CD4-positive, alpha-beta T cell (primary cell): ENCODE measurements around the gene RDH13. TPM values are rescaled to one million over a fixed set of nuclear protein-coding genes. Genes with fewer than 3 reads are reported as not detected.

Experiments used
- ATAC-seq: fragments of 200-7000 bp; cut with Tn5 transposase; one replicate; pipeline ENCODE4 v1.10.0; 2022; ENCODE audit warnings: mild to moderate bottlenecking; ENCODE audit not compliant: poor library complexity
- CTCF ChIA-PET: fragments of 350-600 bp; sonication (Branson Sonifier 250); formaldehyde crosslinking; loops from one replicate; lab custom pipeline; 2021; ENCODE audit warnings: antibody characterized with exemption, inconsistent platforms; lab: Charles Lee
- POLR2A ChIA-PET: fragments of 350-600 bp; sonication (Branson Sonifier 250); formaldehyde crosslinking; loops from one replicate; lab custom pipeline; 2021; ENCODE audit warnings: antibody characterized with exemption, inconsistent platforms; lab: Charles Lee
- DNase-seq, 14 experiments: peaks; one replicate each; pipeline ENCODE4 v3.0.0-alpha.2; 2013 to 2020; ENCODE audit warnings: mixed read lengths in 2 of 14
- H3K27ac ChIP-seq, 2 donors: one replicate each; pipeline versions ENCODE4 v1.5.1 to v1.7.0; 2013; ENCODE audit warnings: low read length in 2 of 2, low read depth in 1 of 2, mild to moderate bottlenecking in 1 of 2
- H3K27me3 ChIP-seq, 2 experiments: 1 replicate in 1 of 2; 2 replicates in 1 of 2; pipeline versions ENCODE4 v1.6.1 to v1.7.0; 2013; ENCODE audit warnings: low read length in 2 of 2, control low read depth in 1 of 2, mild to moderate bottlenecking in 1 of 2, moderate library complexity in 1 of 2; ENCODE audit not compliant: insufficient read depth in 2 of 2, control insufficient read depth in 1 of 2
- H3K36me3 ChIP-seq: one replicate; pipeline ENCODE4 v1.6.1; 2013; ENCODE audit warnings: low read length, control low read depth; ENCODE audit not compliant: insufficient read depth
- H3K4me1 ChIP-seq: one replicate; pipeline ENCODE4 v1.6.1; 2013; ENCODE audit warnings: low read length, control low read depth; ENCODE audit not compliant: insufficient read depth
- H3K4me3 ChIP-seq: one replicate; pipeline ENCODE4 v1.5.1; 2013; ENCODE audit warnings: mild to moderate bottlenecking, low read length, moderate library complexity
- H3K9me3 ChIP-seq, 2 experiments: 1 replicate in 1 of 2; 2 replicates in 1 of 2; pipeline versions ENCODE4 v1.6.1 to v1.7.0; 2013; ENCODE audit warnings: low read length in 2 of 2, mild to moderate bottlenecking in 2 of 2, control low read depth in 1 of 2, moderate library complexity in 1 of 2; ENCODE audit not compliant: control insufficient read depth in 1 of 2, insufficient read depth in 1 of 2
- H3K27ac Mint-ChIP-seq: one replicate; pipeline ENCODE4 v1.8.0; 2020; ENCODE audit warnings: mixed read lengths
- H3K27me3 Mint-ChIP-seq: one replicate; pipeline ENCODE4 v1.8.0; 2021; ENCODE audit warnings: mixed read lengths
- H3K36me3 Mint-ChIP-seq: one replicate; pipeline ENCODE4 v1.8.0; 2021; ENCODE audit warnings: low read depth, mixed read lengths
- H3K4me1 Mint-ChIP-seq: one replicate; pipeline ENCODE4 v1.8.0; 2021; ENCODE audit warnings: low read depth, mixed read lengths
- H3K4me3 Mint-ChIP-seq: one replicate; pipeline ENCODE4 v1.8.0; 2020; ENCODE audit warnings: mild to moderate bottlenecking, mixed read lengths
- H3K9me3 Mint-ChIP-seq: one replicate; pipeline ENCODE4 v1.8.0; 2020; ENCODE audit warnings: mixed read lengths
- CTCF ChIP-seq: fragments of 200-600 bp; IDR thresholded peaks from one replicate; pipeline ENCODE4 v1.8.0; 2022; ENCODE audit warnings: antibody characterized with exemption, mild to moderate bottlenecking
- intact Hi-C, 2 experiments: fragments of 100-400 bp; cut with DNase I in 1 of 2; cut with micrococcal nuclease in 1 of 2; formaldehyde crosslinking; loops; one replicate each; pipeline versions ENCODE4 v1.15.1 to v1.9.0; 2023 to 2025; cut with DNase I, micrococcal nuclease
- polyA plus RNA-seq, 2 donors: library from polyadenylated mRNA; unstranded; fragments of 120-200 nt; gene quantifications; one replicate each; pipeline ENCODE4 v1.2.1, GENCODE V29; 2013
- total RNA-seq, 174 experiments: library from RNA in 2 of 174; stranded (reverse) in 2 of 174; gene quantifications; one replicate each; pipeline ENCODE4 v1.2.3 and lab custom pipeline; 2021 to 2026

RDH13 gene
- total RNA-seq (1 to 10 TPM; 7.4 to 8.8 TPM), total RNA-seq (lab: John Stamatoyannopoulos, UW) (3.2 to 30.0 (median 12.7) reads per million in 172 experiments)
- polyA plus RNA-seq (2013, experiment 1 of 2): 11.8 TPM
- 13.1 TPM for polyA plus RNA-seq (2013, experiment 2 of 2)

GRCh38 chr19:55062735-55063491 lies at the start of gene RDH13:
Gene RDH13 (minus strand): TSS chr19:55063148. CDS start chr19:55063032, 116 bp downstream.
- peaks cover 22% of the 10 kb centered on the region for H3K4me1 ChIP-seq
- H3K36me3 Mint-ChIP-seq: peaks cover 17% of the 10 kb centered on the region
- ChIA-PET POLR2A (interaction anchor here (0.5 to 2.5 kb wide), 12 partner anchors 10 to 614 kb away, joined by 3 to 9 read pairs (median 5); partner anchors contain the start of genes EPS8L1, LENG8, PPP1R12C and ZNF628), CTCF (interaction anchor here (0.8 kb wide), 1 partner anchor 26 kb away, joined by 4 read pairs; no protein-coding TSS in a partner anchor)
- no peaks in the 10 kb centered on the region for H3K9me3 Mint-ChIP-seq
- TF ChIP-seq CTCF: no peak
- H3K4me3 ChIP-seq: peak within 1 kb of the TSS; percentile 60
- H3K27me3 ChIP-seq: peaks cover 10 to 18% of the 10 kb centered on the region in 2 experiments
- ATAC-seq (peak; percentile 99), DNase-seq (peak; percentile 95 to 99 (median 97))
- intact Hi-C loops: loop anchor here in 1 of 2 experiments (1.0 to 2.0 kb wide), 2 partner anchors 18 to 54 kb away; partner anchors contain the start of gene PPP1R12C
- H3K9me3 ChIP-seq: peaks cover 0 to 7% of the 10 kb centered on the region in 2 experiments
- H3K27ac ChIP-seq: peak within 1 kb of the TSS; percentile 21 to 29
- peaks cover 10% of the 10 kb centered on the region for H3K36me3 ChIP-seq
- H3K27ac Mint-ChIP-seq: peak within 1 kb of the TSS; percentile 73
- peaks cover 25% of the 10 kb centered on the region for H3K27me3 Mint-ChIP-seq
- peak within 1 kb of the TSS; percentile 82 for H3K4me3 Mint-ChIP-seq
- H3K4me1 Mint-ChIP-seq: peaks cover 5% of the 10 kb centered on the region

GRCh38 chr19:55112246-55112776 lies 49.4 kb upstream of the RDH13 start:
- no peak overlapping the region for H3K4me3 ChIP-seq
- no peaks in the 10 kb centered on the region for H3K27me3 Mint-ChIP-seq
- peaks cover 29% of the 10 kb centered on the region for H3K4me1 ChIP-seq
- intact Hi-C loops: no loop called here
- TF ChIP-seq CTCF: no peak
- H3K27ac ChIP-seq: no peak overlapping the region
- no peaks in the 10 kb centered on the region for H3K9me3 Mint-ChIP-seq
- no peaks in the 10 kb centered on the region for H3K9me3 ChIP-seq
- no peaks in the 10 kb centered on the region for H3K27me3 ChIP-seq
- ChIA-PET CTCF (no interaction called here), POLR2A (no interaction called here)
- no peak overlapping the region for H3K4me3 Mint-ChIP-seq
- peaks cover 37% of the 10 kb centered on the region for H3K36me3 Mint-ChIP-seq
- H3K27ac Mint-ChIP-seq: no peak overlapping the region
- H3K36me3 ChIP-seq: peaks cover 33% of the 10 kb centered on the region
- ATAC-seq (no peak), DNase-seq (no peak)
- peaks cover 19% of the 10 kb centered on the region for H3K4me1 Mint-ChIP-seq

GRCh38 chr19:55111238-55111831 lies 48.4 kb upstream of the RDH13 start:
- no peak for TF ChIP-seq CTCF
- Mint-ChIP-seq H3K4me3 (no peak overlapping the region), H3K4me1 (peaks cover 15% of the 10 kb centered on the region), H3K36me3 (peaks cover 38% of the 10 kb centered on the region), H3K27ac (no peak overlapping the region), H3K27me3 (no peaks in the 10 kb centered on the region), H3K9me3 (no peaks in the 10 kb centered on the region)
- intact Hi-C loops: no loop called here
- POLR2A ChIA-PET: no interaction called here
- Histone ChIP-seq H3K27me3 (no peaks in the 10 kb centered on the region), H3K9me3 (no peaks in the 10 kb centered on the region), H3K4me3 (no peak overlapping the region), H3K36me3 (peaks cover 34% of the 10 kb centered on the region), H3K4me1 (peaks cover 23% of the 10 kb centered on the region), H3K27ac (no peak overlapping the region)
- DNase-seq (no peak), ATAC-seq (no peak)
- CTCF ChIA-PET: no interaction called here
